ENCODE data around the gene RFESD.
"Not testable (repeated sequence)": the region's sequence is repeated elsewhere in the genome, so short reads cannot be mapped to it uniquely, and the experiment has no call there.

Gene RFESD

GRCh38 chr5:95630394-95630917 lies 16.1 kb upstream of the RFESD start:
- DNase-seq: peak in 1 of 2 experiments; percentile 5

- no peak for DNase-seq
Observed at GRCh38 chr5:95631255-95631958, 15.2 kb upstream of the RFESD start.

GRCh38 chr5:95631991-95632675 lies 14.4 kb upstream of the RFESD start:
- no peak for DNase-seq

GRCh38 chr5:95632942-95633341 lies 13.6 kb upstream of the RFESD start:
- not testable (repeated sequence) for DNase-seq

GRCh38 chr5:95633671-95634070 lies 12.9 kb upstream of the RFESD start:
- no peak for DNase-seq

GRCh38 chr5:95634081-95634480 lies 12.5 kb upstream of the RFESD start:
- DNase-seq: no peak

- DNase-seq: no peak
Observed at GRCh38 chr5:95638632-95639031, 7.9 kb upstream of the RFESD start.

GRCh38 chr5:95641741-95642220 lies 4.8 kb upstream of the RFESD start:
- no peak for DNase-seq

- no peak for DNase-seq
Observed at GRCh38 chr5:95643152-95643551, 3.4 kb upstream of the RFESD start.

GRCh38 chr5:95644351-95645042 lies 2.1 kb upstream of the RFESD start:
- DNase-seq: peak; percentile 9 to 40

GRCh38 chr5:95646226-95646568 lies 380 bp upstream of the RFESD start:
- not testable (repeated sequence) for DNase-seq

- no peak for DNase-seq
Observed at GRCh38 chr5:95647886-95648860, 1.6 kb downstream of the RFESD start.

- DNase-seq: no peak
Observed at GRCh38 chr5:95649274-95649673, 2.7 kb downstream of the RFESD start.

- DNase-seq: no peak
Observed at GRCh38 chr5:95649842-95650620, 3.5 kb downstream of the RFESD start.

GRCh38 chr5:95652849-95653248 lies 6.3 kb downstream of the RFESD start:
- no peak for DNase-seq

- DNase-seq: no peak
Observed at GRCh38 chr5:95654196-95654595, 7.6 kb downstream of the RFESD start.

- DNase-seq: no peak
Observed at GRCh38 chr5:95655575-95655974, 9.0 kb downstream of the RFESD start.

GRCh38 chr5:95660060-95660459 lies 13.5 kb downstream of the RFESD start:
- peak in 1 of 2 experiments; percentile 20 for DNase-seq

- no peak for DNase-seq
Observed at GRCh38 chr5:95662946-95663345, 16.4 kb downstream of the RFESD start.

- DNase-seq: peak in 1 of 2 experiments; percentile 18
Observed at GRCh38 chr5:95664204-95664786, 17.7 kb downstream of the RFESD start.

GRCh38 chr5:95667061-95667618 lies 20.6 kb downstream of the RFESD start:
- no peak for DNase-seq

Data from NCI-H524 (cell line).